Measurements from ENCODE around the gene TNFRSF12A.

TNFRSF12A gene

DNA sequence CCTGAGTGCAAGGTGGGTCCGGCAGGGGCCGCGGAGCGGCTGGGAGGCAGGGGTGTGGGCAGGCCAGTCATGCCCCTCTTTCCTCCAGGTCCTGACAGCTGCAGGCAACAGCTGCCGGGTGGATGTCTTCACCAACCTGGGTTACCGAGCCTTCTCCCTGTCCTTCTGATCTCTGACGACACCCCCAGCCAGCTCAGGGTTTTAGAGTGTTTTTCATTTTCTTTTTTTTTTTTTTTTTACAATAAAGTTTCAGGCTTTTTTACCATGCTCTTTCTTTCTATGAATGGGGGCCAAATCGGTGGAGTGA lies 7.3 kb downstream of the TNFRSF12A start:
- no peak for DNase-seq

DNA sequence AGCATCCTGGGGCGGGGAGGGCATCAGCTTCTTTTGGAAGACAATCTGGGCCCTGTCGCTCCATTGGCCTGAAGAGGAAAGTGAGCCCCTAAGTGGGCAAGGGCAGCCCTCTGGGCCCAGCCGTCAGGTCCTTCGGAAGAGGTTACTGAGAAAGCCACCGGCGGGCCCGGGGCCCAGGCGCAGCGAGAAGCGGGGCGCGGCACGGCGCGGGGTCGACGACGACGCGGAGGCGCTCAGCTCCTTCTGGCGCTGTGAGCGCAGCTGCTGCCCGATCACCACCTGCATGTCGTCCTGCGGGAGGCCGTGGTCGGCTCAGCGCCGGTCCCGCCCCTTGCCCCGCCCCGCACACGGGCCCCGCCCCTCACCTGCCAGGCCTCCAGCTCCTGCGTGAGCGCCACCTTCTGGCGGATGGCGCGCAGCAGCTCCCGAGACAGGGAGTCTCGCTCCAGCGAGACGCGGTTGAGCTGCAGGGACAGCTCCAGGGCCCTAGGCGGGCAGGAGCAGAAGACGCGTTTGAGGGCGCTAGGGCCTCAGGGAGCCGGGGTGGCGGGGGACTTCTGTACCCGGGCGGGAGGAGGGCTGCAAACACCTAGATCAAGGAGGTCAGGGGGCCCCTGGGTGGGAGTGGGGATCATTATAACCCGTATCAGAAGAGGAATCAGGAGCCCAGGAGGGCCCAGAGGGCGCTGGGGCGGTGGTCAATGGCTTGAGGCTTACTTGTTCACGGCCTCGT lies 8.0 kb downstream of the TNFRSF12A start:
- DNase-seq: peak; percentile 73

DNA sequence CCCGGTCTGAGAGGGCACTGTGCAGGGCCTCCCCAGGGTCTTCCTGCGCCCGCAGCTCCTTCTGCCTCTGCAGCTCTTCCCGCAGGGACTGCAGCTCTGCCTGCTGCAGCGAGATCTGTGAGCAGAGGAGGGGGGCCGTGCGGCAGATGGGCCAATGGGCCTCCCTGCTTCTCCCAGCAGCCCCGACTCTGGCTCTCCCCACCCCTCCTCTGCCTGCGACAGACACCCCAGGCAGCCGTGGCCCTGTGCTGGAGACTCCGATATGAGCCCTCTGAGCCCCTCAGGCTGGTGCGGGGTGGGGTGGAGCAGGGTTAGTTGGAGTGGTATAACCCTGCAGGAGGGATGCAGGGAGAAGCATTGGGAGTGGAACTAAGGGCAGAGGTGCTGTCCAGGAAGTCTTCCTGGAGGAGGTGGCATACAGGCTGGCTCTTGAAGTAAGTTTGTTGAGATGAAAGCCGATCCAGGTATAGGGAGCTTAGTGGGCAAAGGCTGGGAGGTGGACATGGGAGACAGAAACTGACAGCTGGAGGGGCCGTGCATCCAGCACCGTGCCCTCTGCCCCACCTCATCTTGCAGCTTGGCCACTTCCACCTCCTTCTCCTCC lies 8.7 kb downstream of the TNFRSF12A start:
- DNase-seq: no peak

DNA sequence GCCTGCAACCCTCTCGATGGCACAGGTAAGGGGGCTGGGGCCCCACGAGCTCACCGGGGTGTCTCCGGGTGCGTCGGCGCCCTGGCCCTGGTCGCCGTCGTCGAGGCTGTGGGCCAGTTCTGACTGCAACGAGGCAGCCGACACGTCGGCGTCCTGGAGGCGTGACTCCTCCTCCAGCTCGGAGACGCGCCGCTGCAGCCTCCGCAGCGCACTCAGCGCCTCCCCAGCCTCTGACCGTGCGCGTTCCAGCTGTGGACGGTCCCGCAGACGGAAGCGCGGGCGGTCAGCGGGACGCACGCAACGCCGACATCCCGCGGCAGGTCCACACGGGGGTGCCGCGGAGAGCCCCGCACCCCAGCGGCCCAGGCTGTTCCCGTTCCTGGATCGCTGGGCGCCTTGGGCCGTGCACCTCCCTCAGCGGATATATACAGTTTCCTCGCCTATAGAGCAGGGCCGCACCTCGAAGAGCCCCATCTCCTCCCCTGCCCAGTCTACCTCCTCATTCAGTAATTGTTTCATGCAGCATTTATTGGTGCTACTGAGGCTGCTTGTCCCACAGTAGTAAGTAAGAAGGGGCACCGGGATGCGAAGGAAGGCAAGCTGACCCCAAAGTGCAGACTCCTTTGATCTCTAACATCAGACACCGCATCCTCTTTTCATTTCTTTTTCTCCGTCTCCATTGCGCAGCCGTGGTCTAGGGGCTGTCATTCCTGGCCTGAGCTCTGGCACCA lies 9.5 kb downstream of the TNFRSF12A start:
- no peak for DNase-seq

DNA sequence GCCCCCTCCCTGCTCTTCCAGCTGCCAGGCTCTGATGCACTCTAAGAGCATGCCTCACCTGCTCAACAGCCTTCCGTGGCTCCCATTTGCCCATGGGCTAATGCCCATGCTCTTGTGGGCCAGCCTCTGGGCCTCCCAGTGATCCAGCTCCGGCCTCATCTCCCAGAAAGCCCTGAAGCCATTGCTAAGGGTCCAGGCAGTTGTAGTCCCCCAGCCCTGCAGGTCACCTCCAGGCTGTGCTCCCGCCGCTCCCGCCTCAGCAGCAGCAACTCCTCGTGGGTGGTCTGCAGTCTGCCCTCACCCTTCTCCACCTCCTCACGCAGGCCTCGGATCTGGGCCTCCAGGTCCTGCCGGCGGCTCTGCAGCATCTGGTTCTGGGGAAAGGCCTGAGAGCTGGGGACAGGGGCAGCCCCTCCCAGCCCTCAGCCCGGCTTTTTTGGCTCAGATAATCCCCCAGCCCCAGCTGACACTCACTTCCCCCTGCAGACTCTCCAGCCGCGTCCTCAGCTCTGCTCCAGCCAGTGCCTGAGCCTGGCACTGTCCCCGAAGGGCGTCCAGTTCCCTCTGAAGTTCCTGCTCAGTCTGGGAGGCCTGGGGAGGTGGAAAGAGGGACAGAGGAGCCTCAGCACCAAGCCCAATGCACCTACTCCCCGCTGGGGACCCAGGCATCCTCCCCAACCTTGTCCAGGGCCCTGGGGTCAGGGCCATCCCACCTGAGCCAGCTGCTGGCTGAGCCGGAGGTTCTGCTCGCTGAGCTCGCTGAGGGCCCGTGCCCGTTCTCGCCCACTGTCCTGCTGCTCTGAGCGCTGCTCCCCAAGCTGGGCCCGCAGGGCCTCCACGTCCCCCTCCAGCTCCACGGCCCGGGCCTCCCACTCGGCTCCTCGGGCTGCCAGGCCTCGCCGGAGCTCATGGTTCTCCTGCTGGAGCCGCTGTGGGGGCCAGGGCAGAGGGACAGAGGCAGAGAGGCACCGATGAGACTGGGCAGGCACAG lies 10.3 kb downstream of the TNFRSF12A start:
- no peak for DNase-seq

DNA sequence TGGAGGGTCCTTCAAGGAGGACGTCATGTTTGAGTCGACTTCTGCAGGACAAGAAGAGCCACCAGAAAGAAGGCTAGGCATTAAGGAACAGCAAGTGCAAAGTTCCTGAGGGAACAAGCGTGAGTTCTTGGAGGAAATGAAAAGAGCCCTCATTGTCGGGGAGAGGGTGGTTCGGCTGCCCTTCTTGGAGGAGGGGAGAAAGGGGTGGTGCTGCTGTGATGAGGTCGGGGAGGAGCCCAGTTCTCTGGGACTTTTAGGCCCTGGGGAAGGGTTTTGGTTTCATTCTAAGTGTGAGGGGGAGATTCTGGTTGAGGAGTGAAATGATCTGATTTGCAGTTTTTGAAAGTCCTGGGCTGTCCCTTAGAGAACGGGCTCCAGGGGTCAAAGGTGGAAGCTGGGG lies 12.5 kb downstream of the TNFRSF12A start:
- DNase-seq: no peak

DNA sequence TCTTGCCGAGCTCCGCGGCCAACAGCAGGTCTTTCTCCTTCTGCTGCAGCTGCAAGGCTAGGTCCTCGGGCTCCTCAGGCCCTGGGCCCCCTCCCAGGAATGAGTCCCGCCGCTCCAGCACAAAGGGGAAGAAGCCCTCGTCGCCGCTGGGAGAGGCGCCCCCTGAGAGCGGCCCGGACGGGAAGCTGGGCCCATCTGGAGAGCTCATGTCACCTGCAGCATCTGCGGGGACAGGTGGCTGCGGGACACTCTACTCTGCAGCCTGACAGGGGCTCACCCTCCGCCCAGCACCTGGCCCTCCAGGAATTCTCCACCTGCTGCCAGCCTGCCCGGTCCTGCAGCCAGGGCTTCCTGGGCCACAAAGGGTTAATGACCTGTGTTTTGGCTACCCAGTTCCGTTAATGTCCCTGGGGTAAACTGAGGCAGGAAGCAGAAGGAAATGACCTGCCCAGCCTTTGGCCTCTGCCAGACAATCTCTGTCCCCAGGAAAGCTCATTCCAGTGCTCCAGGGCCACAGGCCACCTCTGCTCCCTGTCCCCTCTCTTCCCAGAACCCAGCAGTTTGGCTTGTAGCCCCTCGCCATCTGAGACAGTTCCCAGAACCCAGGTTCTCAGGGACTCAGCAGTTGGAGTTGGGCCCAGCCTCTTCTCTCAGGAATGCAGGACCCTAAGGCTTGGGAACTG lies 15.3 kb downstream of the TNFRSF12A start:
- DNase-seq: no peak

DNA sequence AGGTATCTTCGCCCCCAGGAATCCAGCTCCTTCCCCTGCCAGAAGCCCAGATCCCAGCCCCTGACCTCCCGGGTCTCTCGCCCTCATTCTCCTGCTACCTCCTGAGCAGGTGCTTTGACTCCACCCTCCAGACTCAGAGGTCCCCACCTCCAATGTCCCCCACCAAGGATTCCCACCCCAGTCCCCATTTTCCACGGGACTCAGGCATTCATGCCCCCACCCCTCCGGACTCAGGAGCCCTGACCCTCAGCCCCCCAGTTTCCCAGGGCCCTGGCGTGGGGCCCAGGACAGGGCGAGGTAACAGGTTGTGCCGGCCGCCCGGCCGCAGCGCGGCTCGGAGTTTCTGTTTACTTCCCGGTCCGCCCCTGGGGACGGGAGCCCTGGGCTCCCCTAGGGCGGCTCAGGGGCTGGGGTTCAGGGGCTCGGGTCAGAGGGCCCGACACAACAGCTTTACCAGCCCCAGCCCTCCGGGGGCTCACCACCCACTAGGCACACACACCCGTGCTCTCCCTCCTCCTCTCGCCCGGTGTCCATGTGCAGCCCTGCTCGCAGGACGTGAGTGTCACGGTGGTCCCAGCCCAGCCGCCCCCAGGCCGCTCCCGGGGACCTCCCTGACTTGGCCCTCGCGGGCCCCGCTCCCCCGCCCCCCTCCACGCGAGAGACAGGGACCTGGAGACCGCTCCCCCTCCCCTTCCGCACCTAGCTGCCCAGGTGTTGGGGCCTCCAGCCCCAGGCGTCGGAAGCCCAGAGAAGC lies 16.0 kb downstream of the TNFRSF12A start:
- no peak for DNase-seq

DNA sequence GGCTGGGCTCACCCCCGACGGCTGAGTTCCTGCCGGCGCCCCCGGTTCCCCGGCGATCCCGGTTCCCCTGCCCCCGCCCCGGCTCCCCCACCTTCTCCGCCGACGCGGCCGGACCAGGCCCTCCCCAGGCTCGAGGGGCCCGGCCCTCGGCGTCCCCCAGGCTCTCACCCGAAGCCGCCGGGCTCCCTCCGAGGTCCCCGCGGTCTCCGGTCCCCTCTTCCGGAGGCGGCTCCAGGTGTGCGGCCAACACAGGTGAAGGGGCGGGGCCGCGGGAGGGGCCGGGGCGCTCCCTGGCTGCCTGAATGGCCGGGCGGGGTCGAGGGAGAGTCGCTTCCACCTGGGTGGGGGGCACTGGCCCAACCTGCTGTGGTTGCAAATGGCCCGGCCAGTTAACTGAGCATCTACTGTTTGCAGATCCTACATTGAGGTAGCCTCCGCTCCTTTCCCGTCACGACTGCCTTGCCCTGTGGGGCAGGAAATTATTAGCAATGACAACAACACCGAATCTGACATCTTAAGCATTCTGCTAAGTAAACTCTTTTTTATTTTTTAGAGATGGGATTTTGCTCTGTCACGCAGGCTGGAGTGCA lies 16.7 kb downstream of the TNFRSF12A start, which contains the start of gene BICDL2:
Gene BICDL2 (minus strand): TSS at position 219 of the 590 bp plus-strand sequence. CDS start 1,448 bp downstream, outside the sequence.
- no peak for DNase-seq

DNA sequence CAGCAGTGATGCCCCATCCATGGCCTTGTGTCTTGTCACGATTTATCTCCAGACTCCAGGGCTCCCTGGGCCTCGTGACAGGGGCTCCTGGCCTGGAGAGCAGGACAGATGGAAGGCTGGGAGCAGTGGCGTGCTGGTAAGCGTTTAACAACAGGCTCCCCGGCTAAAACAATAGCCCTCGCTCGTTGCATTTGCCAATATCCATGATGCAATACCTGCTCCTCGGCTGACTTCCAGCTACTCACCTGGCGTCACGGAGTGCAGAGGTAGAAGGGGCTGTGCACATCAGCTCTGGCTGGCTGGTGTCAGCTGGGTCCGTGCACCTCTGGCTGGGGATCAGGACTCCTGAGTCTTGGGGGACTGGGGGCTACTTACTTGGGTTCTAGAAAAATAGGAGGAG lies 18.1 kb downstream of the TNFRSF12A start:
- DNase-seq: no peak

DNA sequence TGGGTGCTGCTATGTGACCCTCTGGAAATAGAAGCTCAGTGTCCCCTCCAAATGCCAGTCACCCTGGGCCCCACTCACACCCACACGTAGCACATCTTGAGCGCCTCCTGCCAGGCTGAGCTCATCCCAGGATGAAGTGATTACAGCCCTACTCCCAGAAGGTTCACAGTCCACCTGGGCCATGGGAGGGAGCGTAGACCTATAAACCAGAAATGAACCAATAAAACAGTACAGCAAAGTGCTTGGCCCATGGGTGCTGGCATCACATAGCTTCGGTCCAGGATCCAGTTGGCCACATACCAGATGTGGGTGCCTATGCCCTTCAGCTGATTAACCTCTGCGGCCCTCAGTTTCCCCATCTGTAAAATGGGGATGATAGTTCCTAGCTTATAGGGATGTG lies 18.7 kb downstream of the TNFRSF12A start:
- DNase-seq: no peak

DNA sequence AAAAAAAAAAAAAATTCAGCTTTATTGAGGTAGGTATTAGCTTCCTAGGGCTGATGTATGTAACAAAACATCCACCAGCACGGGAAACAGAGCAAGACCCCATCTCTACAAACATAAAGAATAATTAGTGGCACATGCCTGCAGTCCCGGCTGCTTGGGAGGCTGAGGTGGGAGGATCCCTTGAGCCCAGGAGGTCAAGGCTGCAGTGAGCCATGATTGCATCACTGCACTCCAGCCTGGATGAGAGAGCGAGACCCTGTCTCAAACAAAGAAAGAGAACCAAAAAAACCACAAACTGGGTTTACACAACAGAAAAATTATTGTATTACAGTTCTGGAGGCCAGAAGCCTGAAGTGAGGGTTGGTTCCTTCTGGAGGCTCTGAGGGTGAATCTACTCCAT lies 22.2 kb downstream of the TNFRSF12A start:
- DNase-seq: no peak

DNA sequence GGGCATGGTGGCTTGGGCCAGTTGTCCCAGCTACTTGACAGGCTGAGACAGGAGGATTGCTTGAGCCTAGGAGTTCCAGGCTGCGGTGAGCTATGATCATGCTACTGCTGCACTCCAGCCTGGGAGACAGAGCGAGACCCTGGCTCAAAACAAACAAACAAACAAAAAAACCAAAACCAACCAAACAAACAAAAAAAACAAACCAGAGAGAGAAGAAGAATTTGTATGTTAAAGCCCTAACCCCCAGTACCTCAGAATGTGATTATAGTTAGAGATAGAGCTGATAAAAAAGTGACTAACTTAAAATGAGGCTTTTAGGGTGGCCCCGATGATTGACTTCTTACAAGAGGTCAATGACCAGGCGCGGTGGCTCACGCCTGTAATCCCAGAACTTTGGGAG lies 24.5 kb downstream of the TNFRSF12A start:
- no peak for DNase-seq

DNA sequence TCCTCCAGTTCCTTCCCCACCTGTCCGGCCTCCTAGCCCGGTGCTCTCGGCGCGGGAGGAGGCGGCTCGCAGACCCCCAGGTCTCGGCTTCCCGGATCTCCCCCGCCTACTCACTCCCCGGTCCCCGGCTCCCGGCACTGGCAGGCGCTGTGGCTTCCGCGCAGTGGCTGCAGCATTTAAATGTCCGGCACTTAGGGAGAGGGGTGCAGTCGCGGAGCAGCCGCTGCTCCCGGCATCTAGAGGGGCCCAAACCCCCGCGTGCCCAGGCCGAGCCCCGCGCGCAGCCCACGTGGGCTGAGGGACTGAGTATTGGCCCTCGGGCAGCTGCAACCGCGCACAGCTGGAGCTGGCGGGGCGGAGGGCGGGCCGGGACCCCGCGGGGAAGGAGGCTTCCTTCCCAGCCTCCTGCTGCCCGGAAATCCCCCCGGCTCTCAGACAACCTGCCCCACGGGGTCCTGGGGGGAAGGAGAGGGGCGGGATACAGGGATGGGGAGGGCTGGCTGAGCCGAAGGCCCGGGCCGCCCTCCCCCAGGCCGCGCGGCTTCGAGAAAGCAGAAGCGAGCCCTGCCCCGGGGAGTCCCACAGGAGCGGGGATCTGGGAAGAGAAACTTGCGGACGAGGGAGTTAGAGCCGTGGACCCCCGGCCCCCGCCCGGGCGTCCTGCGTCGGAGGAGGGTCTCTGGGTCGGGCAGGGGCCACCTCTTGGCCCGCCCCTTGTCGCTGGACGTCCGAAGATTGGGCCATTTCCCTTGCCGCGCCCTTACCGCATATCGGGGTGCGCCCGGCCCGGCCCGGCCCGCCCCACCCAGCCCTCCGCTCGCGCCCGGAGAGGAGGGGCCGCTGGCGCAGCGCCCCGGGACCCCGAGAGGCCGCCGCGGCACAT lies 25.8 kb downstream of the TNFRSF12A start, which contains the start of gene MMP25:
Gene MMP25 (plus strand): TSS at position 804 of the 883 bp plus-strand sequence. CDS start 357 bp downstream, outside the sequence.
- no peak for DNase-seq

DNA sequence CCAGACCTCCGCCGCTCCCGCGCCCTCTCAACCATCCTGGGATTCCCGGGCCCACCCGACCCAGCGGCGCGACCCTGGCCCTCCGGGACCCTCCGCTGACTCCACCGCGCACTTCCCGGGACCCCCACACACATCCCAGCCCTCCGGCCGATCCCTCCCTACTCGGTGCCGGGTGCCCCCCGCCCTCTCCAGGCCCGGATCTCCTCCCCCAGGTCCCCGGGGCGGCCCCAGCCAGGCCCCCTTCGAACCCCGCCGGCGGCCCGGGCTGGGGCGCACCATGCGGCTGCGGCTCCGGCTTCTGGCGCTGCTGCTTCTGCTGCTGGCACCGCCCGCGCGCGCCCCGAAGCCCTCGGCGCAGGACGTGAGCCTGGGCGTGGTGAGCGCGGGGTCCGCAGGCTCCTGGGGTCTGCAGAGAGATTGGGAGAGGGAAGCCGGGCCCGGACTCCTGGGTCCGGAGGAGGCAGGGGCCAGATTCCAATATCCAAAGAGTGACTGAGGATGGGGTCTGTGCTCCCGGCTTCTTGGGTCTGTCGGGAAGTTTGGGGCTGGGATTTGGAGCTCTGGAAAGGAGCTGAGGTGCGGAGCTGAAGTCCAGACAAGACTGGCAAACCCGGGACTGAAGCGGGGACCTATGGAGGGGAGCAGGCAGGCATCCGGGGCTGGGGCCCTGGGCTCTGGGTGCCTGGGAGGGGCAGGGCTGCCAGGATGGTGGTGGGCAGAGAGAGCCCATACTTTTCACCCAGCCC lies 26.6 kb downstream of the TNFRSF12A start:
- DNase-seq: no peak

DNA sequence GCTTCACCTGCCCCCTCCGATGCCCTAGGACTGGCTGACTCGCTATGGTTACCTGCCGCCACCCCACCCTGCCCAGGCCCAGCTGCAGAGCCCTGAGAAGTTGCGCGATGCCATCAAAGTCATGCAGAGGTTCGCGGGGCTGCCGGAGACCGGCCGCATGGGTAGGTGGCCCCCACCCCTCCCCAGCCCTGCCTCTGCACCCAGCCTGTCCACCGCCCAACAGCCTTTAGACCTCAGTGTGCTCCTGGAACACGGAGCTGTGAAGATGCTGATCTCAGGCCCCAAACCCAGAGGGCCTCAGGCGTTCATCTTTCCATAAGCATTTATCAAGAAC lies 27.2 kb downstream of the TNFRSF12A start:
- DNase-seq: no peak

DNA sequence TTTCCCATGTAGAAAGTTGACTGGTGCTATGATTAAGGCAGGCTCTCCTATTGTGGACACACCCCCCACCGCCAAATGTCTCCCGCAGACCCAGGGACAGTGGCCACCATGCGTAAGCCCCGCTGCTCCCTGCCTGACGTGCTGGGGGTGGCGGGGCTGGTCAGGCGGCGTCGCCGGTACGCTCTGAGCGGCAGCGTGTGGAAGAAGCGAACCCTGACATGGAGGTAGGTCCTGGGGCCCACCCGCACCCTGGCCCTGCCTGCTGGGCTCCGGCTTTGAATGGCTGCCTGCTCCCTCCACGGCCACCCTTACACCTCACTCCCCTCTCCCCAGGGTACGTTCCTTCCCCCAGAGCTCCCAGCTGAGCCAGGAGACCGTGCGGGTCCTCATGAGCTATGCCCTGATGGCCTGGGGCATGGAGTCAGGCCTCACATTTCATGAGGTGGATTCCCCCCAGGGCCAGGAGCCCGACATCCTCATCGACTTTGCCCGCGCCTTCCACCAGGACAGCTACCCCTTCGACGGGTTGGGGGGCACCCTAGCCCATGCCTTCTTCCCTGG lies 29.8 kb downstream of the TNFRSF12A start:
- no peak for DNase-seq

DNA sequence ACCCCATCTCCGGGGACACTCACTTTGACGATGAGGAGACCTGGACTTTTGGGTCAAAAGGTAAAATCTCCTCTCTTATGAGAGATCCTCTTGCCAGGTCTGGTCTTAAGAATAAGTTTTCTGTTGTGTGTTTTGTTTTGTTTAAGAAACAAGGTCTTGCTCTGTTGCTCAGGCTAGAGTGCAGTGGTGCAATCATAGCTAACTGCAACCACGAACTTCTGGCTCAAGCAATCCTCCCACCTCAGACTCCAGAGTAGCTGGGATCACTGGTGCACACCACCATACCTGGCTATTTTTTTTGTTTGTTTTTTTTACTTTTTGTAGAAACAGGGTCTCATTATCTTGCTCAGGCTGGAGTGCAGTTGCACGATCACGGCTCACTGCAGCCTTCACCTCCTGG lies 30.3 kb downstream of the TNFRSF12A start:
- DNase-seq: no peak

DNA sequence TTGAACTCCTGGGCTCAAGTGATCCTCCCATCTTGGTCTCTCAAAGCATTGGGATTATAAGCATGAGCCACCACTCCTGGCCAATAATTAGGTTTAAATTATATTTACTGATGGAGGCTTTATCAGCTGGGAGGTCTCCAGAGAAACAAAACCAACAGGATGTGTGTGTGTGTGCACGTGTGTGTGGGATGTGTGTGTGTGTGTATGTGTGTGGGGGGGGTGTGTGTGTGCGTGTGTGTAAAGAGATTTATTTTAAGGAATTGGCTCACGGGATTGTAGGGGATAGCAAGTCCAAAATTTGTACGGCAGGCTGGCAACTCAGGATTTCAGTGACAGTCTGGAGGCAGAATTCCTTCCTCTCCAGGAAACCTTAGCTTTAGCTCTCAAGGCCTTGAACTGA lies 30.8 kb downstream of the TNFRSF12A start:
- no peak for DNase-seq

Measured in left hindlimb (tissue), 1 donor.